GM19025 (cell line): ENCODE data around the gene DYRK1A.

ENCODE experiments used
- ATAC-seq: cut with Tn5 transposase; IDR thresholded peaks from one replicate; pipeline ENCODE4 v1.9.1; 2021; ENCODE audit warnings: mild to moderate bottlenecking, low read depth, moderate library complexity; ENCODE audit not compliant: unreplicated experiment

The DYRK1A gene

DNA sequence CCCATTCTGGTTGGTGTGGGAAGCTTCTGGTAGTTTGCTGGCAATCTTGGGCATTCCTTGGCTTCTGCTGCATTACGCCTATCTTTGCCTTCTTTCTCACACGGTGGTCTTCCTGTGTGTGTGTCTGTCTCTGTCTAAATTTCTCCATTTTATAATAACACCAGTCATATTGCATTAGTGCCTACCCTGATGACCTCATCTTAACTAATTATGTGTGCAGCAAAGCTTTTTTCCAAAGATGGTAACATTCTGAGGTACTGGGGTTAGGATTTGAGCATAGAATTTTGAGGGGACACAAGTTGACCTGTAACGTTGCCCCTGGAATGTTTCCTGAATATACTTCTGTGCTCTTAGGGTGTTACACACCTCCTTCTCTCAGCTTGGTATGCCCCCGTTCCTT, 77.1 kb downstream of the DYRK1A start:
- ATAC-seq = no peak

DNA sequence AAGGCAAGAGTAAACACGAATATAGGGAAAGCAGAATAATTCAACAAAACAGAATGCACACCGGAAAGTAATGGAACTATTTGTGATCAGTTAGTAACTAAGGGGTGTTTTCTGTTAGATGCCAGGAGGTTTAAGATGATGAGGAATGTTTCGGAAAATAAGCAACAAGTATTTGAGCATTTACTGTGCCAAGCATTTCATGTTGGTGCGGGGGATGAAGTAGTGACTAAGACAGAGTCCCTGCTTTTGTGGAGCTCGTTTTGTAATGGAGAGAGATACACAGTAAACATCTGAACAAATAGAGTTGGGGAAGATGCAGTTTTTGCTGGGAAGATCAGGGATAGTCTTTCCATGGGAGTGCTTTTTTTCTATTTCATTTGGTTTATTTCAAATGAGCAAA, 78.7 kb downstream of the DYRK1A start:
- no peak for ATAC-seq

DNA sequence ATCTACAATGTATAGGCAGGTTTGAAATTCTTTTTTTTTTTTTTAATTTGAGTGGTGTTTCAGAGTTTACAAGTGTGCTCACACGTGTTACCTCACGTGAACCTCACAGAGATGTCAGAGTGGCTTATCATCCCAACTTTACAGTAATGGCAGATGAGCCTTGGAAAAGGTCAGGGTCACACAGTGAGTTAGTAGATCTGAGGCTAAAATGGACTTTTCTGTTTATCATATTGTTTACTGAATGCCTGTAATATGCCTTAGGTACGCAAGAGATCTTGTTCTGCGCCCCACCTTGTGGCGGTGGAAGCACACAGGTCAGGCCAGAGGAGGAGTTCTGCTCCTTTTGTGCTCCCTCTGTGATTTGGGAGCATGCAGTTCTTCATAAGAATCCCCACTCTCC, 80.0 kb downstream of the DYRK1A start:
- ATAC-seq = no peak

DNA sequence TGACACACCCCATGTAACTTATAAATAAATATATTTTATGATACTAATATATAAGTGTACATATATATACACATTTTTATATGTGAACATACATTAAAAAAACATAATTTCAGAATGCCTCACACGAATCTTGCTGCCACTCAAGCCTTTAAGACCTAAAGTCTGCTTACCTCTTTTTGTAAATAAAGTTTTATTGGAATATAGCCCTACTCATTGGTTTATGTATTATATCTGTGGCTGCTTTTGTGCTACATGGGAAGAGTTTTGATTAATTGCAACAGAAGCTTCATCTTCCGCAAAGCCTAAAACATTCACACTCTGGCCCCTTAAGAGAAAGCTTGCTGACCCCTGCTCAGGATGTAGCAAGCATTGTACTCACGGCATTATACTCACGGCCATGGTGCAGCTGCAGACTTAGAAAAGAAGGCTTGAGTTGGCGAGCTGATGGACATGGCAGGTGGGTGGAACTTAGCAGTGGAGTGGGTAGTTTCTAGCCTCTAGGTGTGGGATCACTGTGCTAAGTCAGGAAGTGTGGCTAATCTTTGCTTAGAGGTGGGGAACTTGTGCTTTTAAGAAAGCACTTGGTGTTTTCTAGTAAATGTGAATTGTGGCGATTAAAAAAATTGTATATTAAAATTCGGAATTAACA, 80.8 kb downstream of the DYRK1A start:
- ATAC-seq = no peak

DNA sequence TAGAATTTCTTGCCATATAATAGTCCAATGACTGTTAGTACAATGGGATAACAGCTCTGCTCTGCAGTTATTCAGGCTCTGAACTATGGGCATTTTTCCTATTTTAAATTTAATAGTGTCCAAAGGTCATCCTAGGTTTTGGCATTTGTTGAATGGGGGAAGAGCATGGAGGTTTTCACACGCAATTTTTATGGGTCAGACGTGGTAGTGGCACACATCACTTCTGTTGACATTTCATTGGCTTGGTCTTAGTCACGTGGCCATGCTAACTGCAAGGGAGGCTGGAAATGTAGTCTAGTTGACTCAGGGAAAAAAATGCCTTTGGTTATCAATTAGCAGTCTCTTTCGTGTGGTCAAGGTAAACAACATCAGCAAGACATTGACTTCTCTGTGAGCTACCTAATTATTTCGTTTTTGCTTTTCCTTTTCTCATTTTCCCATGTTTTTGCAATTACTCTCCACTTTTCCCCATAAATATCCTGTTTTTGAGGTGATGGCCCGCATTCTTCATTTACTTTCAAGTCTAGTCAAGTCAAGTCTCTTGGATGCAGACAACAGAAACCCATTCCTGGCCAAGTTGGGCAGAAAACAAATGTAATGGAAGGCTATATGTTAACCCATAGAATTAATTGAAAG, 82.8 kb downstream of the DYRK1A start:
- ATAC-seq = no peak

DNA sequence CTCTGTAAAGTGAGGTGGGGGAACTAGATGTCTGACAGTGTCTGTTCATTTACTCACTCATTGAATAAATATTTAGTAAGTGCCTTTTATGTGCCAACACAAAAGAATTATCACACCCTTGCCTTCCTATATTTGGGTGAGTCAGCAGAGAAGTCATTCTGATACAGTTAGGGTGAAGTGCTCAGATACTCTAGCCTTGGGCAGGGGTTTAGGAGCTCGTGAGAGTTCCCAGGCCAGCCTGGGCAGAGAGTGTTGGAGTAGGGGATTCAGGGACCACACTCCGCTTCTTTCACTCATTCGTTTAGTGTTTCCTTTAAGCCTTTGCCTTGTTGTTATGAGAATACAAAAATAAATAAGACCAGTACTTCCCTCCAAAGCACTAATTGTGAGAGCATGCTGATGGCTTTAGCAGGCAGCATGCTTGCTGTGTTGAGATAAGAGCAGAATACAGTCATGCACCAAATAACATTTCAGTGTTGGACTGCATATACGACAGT, 83.9 kb downstream of the DYRK1A start:
- ATAC-seq = no peak

DNA sequence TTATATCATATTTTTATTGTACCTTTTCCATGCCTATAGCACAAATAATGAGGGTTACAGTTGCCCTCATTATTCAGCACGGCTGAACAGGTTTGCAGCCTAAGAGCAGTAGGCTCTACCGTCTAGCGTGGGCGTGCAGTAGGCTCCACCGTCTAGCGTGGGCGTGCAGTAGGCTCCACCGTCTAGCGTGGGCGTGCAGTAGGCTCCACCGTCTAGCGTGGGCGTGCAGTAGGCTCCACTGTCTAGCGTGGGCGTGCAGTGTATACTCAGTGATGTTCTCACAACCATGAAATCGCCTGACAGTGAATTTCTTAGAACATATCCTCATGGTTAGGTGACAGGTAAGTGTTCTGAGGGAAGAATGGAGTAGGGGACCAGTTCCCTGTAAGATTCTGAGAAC, 84.9 kb downstream of the DYRK1A start:
- no peak for ATAC-seq

DNA sequence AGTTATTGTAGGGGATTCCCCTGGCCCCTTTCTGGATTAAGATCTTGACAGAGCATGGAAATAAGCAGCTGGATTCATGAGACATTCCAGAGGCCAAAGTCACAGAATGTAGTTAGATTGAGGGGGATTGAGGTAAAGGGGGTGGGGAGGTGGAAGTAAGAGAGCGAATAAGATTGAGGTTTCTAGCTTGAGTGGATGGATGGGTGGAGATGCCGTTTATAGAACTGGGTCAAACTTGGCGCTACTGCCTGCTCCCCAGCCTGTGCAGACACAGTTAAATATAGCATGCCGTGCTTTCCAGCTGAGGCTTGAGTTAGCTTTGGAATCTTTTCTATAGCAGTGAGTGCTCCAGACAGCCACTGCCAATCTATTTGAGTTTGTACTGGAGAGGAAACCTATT, 85.7 kb downstream of the DYRK1A start:
- no peak for ATAC-seq

DNA sequence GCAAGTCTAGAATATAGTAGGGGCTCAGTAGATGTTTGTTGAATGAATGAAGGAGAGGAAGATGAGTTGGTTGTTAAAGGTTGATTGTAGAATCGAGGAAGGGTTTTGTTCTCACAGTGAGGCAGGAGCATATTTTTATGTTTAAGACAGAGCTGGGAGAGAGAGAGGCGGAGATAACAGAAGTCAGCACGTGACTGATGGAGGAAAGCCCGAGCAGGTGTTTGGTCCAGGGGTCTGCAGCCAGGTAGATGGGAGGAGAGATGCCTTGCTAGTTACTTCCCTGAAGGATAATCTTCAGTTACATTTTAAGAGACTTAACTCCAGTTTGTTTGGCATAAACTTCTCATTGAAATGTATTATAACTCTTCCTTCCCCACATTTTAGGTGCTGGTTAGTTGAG, 86.8 kb downstream of the DYRK1A start:
- ATAC-seq = no peak

DNA sequence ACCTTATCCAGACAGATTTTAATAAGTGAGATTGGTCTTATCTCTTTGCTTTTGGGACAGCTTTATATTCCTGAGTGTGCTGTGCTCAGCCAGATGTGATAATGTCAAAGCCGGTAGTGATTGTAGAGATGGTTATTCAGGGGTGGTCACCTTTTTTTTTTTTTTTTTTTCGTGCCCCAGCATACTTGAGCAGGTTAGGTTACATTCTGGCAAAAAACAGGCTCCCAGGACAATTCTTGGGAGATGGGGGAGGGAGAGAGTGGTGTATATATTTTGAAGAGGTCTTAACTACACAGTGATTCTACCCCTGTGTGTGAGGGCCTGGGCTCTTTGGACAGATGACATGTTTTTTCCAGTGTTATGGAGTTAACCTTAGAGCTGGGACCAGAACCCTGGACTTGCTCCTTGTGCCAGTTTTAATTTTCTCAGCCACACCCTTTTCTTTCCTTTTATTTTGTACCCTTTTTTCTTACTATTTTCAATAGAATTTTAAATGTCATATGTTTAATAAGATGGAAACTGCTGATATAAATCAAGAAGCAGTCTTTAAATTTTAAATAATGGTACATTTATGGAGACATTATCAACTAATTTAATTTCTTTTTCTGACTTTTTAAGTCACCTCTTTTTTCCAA, 88.4 kb downstream of the DYRK1A start:
- ATAC-seq = no peak

DNA sequence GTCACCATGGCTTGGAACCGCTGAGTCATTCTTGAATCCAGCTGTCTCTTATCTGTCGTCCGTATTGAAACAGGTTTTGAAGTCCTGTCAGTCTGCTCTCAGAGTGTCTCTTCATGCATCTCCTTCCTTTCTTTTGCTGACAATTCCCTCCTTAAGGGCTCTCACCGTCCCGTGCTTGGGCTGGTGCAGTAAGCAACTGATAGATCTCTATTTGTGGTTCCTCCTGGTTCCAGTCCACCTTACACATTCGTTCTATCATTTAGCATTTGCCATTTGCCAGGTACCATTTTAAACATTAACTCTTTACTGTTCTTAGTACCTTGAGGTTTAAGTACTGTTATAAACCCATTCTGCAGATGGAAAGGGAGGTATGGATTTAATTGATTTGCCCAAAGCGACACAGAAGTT, 88.9 kb downstream of the DYRK1A start:
- ATAC-seq = no peak

DNA sequence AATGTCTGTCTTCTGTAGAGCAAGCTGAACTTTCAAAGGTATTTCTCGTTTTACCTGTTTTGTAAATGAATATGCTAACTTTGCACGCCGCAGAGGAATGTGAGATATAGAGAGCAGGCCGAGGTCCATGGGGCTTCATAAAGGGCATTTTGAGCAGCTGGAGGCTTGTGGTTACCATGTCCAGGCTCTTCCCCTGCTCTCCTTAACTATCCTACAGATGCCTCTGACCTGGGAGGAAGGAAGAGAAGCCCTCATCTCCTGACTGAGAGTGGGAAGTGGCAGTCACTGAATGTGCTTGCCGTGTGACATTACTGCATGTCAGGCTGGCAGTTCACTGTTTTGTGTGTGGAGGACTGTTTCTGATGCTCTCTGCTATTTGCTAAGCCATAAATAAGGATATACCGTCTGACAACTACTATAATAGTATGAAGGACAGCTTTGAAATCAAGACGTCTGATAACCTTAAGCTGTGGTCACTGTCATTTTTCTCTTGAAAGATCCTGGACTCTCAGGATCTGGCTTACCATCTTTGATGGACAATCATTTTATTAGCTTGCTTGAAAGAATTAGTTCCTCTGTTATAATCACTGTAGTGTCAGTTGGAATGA, 92.2 kb downstream of the DYRK1A start:
- no peak for ATAC-seq

DNA sequence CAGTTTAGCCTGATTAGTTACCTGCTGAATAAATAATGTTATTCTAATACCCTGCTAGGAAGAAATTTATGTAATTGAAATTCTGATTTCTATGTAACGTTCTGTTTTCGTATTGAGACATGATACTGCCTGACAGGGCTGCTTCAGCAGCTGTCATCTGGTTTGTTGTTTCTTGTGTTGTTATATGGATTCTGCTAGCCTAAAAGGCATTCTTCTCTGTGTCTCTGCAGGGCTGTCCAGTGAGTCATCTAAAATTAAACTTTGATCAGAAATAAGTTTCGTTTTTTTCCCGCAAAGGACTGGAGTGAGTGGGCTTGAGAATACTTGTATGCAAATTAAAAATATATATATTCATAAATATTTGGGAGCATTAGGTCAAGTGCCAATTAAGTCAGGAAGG, 93.0 kb downstream of the DYRK1A start:
- ATAC-seq = no peak

DNA sequence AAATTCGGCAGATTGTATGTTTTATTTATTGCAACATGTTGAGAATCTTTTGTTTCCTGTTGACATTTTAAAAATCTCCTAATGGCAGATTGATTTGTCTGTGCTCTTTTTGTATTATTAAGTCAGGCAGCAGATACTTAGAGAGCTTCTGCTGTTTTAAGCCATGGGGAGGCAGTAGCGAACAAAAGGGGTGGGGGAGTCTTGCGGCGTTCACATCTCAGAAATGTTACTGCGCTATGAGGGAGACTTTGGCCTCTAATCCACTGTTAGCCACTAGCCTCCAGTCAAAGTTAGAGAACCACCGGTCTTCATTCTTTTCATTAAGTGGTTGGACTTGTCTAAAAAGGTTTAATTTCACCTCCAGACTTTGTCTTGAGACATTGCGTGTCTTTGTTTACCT, 93.6 kb downstream of the DYRK1A start:
- ATAC-seq = no peak

DNA sequence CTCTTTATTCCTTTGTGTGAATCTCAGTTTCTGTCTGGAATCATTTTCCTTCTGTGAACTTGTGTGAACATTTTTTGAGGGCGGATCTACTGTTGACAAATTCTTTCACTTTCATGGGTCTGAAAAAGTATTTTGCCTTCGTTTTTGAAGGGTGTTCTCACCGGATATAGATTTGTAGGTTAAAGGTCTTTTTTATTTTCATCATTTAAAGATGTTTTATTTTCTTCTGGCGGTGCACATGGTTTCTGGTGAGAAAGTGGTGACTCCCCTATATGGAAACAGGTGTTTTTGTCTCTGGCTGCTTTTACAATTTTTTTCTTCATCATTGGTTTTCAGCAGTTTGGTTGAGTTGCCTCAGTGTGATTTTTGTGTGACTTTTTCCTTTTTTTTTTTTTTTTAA, 94.9 kb downstream of the DYRK1A start:
- ATAC-seq = no peak

DNA sequence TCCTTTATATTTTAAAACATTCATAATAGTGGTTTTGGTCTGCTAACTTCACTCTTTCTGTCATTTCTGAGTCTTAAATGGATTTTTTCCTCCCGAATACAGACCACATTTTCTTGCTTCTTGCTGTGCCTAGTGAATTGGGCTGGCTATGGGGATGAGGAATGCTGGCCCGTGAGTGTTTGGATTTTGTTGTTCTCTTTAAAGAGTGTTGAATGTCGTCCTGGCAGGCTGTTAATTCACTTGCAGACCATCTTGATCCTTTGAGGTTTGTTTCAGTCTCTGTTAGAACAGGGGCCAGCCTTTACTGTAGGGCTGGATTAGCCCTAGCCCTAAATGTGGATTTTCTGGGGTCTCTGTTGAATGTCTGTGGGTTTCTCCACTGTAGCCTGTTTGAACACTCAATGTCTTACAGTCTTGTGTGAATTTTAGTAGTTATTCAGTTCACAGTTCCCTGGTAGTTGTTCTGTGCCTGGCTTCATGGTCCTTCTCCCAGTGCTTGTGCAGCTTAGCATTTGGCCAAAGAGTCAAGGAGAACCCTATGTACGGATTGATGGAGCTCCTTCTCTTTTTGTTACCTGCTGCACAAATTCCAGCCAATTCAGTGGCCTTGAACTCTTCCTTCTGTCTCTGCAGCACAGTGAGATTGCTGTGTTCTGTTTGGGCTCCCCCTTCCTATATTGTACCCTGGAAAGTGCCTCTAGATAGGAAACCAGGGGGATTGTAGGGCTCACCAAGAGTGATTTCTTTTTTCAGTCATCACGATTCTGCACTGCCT, 95.7 kb downstream of the DYRK1A start:
- no peak for ATAC-seq

DNA sequence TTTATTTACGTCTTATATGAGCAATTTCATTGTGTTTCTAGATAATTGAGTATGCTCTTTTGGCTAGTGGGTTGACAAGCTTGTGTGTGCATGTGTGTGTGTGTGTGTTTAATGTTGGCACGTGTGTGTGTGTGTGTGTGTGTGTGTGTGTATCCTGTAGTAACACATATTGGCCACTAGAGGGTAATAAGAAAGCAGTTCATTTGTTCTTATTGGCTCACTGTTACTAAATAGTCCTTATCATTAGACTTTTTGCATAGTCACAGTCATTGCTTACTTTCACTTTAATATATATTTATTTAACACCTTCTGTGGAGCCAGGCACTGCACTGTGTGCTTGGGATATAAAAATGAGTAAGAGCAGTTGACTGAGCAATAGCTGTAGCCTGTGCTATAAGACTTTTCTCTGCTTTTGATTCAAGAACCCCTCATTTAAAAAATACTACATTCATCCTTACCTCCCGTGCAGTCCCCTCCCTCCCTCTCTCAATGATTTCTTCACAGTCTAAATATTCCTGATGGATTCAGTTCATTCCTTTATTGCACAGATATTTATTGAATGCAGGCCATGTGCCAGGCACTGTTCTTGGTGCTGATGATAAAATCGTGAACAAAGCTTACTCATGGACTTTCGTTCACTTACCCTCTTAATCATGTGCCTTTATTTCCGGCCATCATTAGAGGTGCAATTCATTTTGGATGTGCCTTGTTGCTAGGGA, 96.7 kb downstream of the DYRK1A start:
- no peak for ATAC-seq

DNA sequence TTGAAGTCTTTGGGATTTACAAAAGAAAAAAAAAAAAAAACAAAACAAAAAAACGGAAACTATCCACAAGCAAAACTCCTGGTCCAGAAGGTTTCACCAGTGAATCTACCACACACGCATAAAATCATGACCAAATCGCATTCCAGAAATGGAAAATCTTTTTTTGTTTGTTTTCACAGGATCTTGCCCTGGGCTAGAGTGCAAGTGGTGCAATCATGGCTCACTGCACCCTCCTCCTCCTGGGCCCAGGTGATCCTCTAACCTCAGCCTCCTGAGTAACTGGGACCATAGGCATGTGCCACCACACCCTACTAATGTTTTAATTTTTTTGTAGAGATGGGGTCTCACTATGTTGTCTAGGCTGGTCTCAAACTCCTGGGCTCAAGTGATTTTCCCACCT, 100.5 kb downstream of the DYRK1A start:
- ATAC-seq = no peak

DNA sequence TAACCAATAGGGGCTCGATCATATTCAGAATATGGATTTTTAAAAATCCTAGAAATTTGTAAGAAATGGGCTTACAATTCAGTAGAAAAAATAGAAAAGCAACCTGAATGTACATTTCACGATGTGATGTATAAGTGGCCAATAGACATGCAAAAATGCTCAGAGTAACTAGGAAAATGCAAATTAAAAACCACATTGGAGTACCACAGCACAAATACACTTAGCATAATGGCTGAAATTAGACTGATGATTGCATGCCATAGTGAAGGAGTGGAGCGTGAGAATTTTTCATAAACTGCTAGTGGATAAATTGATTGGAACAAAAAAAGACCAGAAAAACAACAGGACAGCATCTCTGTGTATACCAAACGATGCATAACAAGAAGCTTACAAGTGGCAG, 102.3 kb downstream of the DYRK1A start:
- ATAC-seq = no peak

DNA sequence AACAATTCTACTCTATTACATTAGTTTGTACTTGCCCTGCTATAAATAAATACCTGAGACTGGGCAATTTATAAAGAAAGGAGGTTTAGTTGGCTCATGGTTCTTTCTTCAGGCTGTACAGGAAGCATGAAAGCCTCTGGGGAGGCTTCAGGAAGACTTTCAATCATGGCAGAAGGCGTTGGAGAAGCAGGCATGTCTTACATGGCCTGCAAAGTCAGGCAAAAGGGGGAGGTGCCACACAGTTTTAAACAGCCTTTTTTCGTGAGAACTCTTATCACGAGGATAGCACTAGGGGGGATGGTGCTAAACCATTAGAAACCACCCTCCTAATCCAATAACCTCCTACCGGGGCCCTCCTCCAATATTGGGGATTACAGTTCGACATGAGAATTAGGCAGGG, 102.9 kb downstream of the DYRK1A start:
- no peak for ATAC-seq
